HG02798 (cell line): ENCODE measurements around the gene POLR3E.
A peak's percentile ranks its signal among the peaks of the same experiment; 100 is the strongest.
"Not testable (repeated sequence)": the region's sequence is repeated elsewhere in the genome, so short reads cannot be mapped to it uniquely, and the experiment has no call there.

Source experiments
- ATAC-seq: cut with Tn5 transposase; IDR thresholded peaks from one replicate; pipeline ENCODE4 v1.9.1; 2021; ENCODE audit warnings: mild to moderate bottlenecking; ENCODE audit not compliant: unreplicated experiment, poor library complexity

POLR3E gene

GRCh38 chr16:22356930-22357634, 59.9 kb downstream of the POLR3E start:
- peak; percentile 24 for ATAC-seq

GRCh38 chr16:22357635-22357971, 60.4 kb downstream of the POLR3E start:
- peak; percentile 60 for ATAC-seq

GRCh38 chr16:22358000-22358399, 60.8 kb downstream of the POLR3E start:
- ATAC-seq = no peak

- no peak for ATAC-seq
Measured at GRCh38 chr16:22359679-22360078, 62.5 kb downstream of the POLR3E start.

GRCh38 chr16:22360963-22361659, 63.9 kb downstream of the POLR3E start:
- no peak for ATAC-seq

GRCh38 chr16:22364241-22364640, 67.0 kb downstream of the POLR3E start:
- no peak for ATAC-seq

GRCh38 chr16:22366371-22366770, 69.2 kb downstream of the POLR3E start:
- no peak for ATAC-seq

- no peak for ATAC-seq
Measured at GRCh38 chr16:22366889-22367288, 69.7 kb downstream of the POLR3E start.

GRCh38 chr16:22368200-22368826, 71.1 kb downstream of the POLR3E start:
- ATAC-seq = not testable (repeated sequence)

GRCh38 chr16:22369221-22369811, 72.1 kb downstream of the POLR3E start:
- ATAC-seq = no peak

GRCh38 chr16:22370038-22370820, 73.0 kb downstream of the POLR3E start:
- ATAC-seq = no peak

GRCh38 chr16:22372882-22373661, 75.9 kb downstream of the POLR3E start:
- no peak for ATAC-seq

GRCh38 chr16:22373662-22374310, 76.6 kb downstream of the POLR3E start:
- peak; percentile 17 for ATAC-seq

GRCh38 chr16:22374311-22375116, 77.3 kb downstream of the POLR3E start, which contains the start of gene CDR2:
Gene CDR2 (minus strand): TSS chr16:22374619. CDS start chr16:22374309, 310 bp downstream.
- ATAC-seq = peak; percentile 97

- no peak for ATAC-seq
Measured at GRCh38 chr16:22375117-22375962, 78.1 kb downstream of the POLR3E start.

- no peak for ATAC-seq
Measured at GRCh38 chr16:22375963-22376640, 78.9 kb downstream of the POLR3E start.

GRCh38 chr16:22379656-22380055, 82.4 kb downstream of the POLR3E start:
- ATAC-seq = no peak
